Measurements from ENCODE around the gene SORCS1.

DNA sequence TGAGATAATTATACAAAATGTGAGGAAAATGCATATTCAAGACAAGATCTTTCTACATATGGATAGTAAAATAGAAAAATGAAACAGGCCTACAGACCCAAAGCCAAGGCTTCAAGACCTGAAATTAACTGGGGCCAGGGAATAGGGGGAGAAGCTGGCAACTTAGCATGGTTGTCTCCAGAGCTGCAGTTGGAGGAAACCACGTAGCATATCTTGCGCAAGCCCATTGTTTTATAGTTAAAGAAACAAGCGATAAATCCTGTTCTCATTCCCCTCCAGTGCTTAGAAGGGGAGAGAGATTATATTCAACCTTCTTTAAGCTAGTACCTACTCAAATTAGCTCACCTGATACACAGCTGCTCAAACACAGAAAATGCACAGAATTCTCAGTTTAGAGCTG is 197.1 kb downstream of the SORCS1 start:
- TF ChIP-seq POLR2AphosphoS5 (IDR thresholded peaks at IDR 0.05; ENCODE audit: borderline replicate concordance, low read depth, low read length) (no peak), EZH2 (IDR thresholded peaks at IDR 0.05) (no peak)
